HepG2 (cell line): ENCODE measurements around the gene ONECUT2. TPM values are rescaled to one million over a fixed set of nuclear protein-coding genes. Genes with fewer than 3 reads are reported as not detected.

ENCODE experiments used
- CEBPB ChIP-seq: IDR thresholded peaks from 2 replicates; pipeline ENCODE4 v1.6.1; 2011; ENCODE audit warnings: low read depth, low read length, improper control_type of control experiment, borderline replicate concordance
- CREB1 ChIP-seq, 2 experiments: fragments of 450-650 bp in 1 of 2; IDR thresholded peaks; 2 replicates each; pipeline ENCODE4 v1.6.1; 2016 to 2017; ENCODE audit warnings: control low read depth in 1 of 2, mild to moderate bottlenecking in 1 of 2, missing compliant biosample characterization in 1 of 2, missing genetic modification characterization in 1 of 2
- MAFG ChIP-seq: sonication (generic); formaldehyde crosslinking; IDR thresholded peaks from 2 replicates; pipeline ENCODE4 v1.5.1; 2020; ENCODE audit warnings: mild to moderate bottlenecking, missing genetic modification reagents
- MEIS1 ChIP-seq: sonication (generic); formaldehyde crosslinking; IDR thresholded peaks from 2 replicates; pipeline ENCODE4 v1.9.0; 2021; ENCODE audit warnings: mild to moderate bottlenecking, missing genetic modification reagents, moderate library complexity, borderline replicate concordance
- NCOA2 ChIP-seq: sonication (generic); formaldehyde crosslinking; IDR thresholded peaks from 2 replicates; pipeline ENCODE4 v1.8.0; 2022; ENCODE audit warnings: inconsistent platforms
- TBL1XR1 ChIP-seq: fragments of 150-350 bp; IDR thresholded peaks from 2 replicates; pipeline ENCODE4 v1.6.1; 2014; ENCODE audit warnings: borderline replicate concordance, low read length; ENCODE audit not compliant: partially characterized antibody
- TRAFD1 ChIP-seq: sonication (generic); formaldehyde crosslinking; IDR thresholded peaks from 2 replicates; pipeline ENCODE4 v1.5.1; 2020; ENCODE audit warnings: missing genetic modification reagents, mild to moderate bottlenecking, borderline replicate concordance
- ZBTB14 ChIP-seq: sonication (generic); formaldehyde crosslinking; IDR thresholded peaks from 2 replicates; pipeline ENCODE4 v1.4.0; 2020; ENCODE audit warnings: missing genetic modification reagents
- ZNF605 ChIP-seq: sonication (generic); formaldehyde crosslinking; IDR thresholded peaks from 2 replicates; pipeline ENCODE4 v1.8.0; 2022; ENCODE audit warnings: mild to moderate bottlenecking, missing genetic modification reagents
- ZNF746 ChIP-seq: sonication (generic); formaldehyde crosslinking; IDR thresholded peaks from 2 replicates; pipeline ENCODE4 v1.8.0; 2022; ENCODE audit warnings: mild to moderate bottlenecking, missing genetic modification reagents
- polyA plus RNA-seq, 8 experiments: library from polyadenylated mRNA; depleted of rRNA in 3 of 8; stranded (reverse) in 7 of 8; unstranded in 1 of 8; fragments of >200 nt; fragmentation: Illumina TruSeq in 4 of 8; extraction: Trizol in 4 of 8; gene quantifications; 2 replicates each; pipeline versions ENCODE4 v1.2.1 to v1.2.3, GENCODE V29; 2011 to 2016; ENCODE audit warnings: low read depth in 4 of 8, missing spikeins in 1 of 8, mixed read lengths in 1 of 8; ENCODE audit not compliant: insufficient read depth in 1 of 8
- total RNA-seq, 5 experiments: library from RNA; depleted of rRNA; stranded (reverse); fragments of >200 nt; fragmentation: Illumina TruSeq; extraction: Trizol; gene quantifications; 2 replicates each; pipeline ENCODE4 v1.2.3, GENCODE V29; 2016; ENCODE audit warnings: low read depth in 1 of 5
- TF ChIP-seq, protein P1 (sequence below): sonication (generic); formaldehyde crosslinking; IDR thresholded peaks from 2 replicates; pipeline ENCODE4 v1.4.0; 2020; ENCODE audit warnings: mild to moderate bottlenecking, missing genetic modification reagents
- TF ChIP-seq, protein P2 (sequence below): sonication (generic); formaldehyde crosslinking; IDR thresholded peaks from 2 replicates; pipeline ENCODE4 v1.8.0; 2022; ENCODE audit warnings: missing genetic modification reagents, low read depth, mild to moderate bottlenecking, borderline replicate concordance
- TF ChIP-seq, protein P3 (sequence below): fragments of 450-650 bp; IDR thresholded peaks from 2 replicates; pipeline ENCODE4 v1.6.1; 2017; ENCODE audit warnings: mild to moderate bottlenecking
- TF ChIP-seq, protein P4 (sequence below): sonication (generic); formaldehyde crosslinking; IDR thresholded peaks from 2 replicates; pipeline ENCODE4 v1.5.1; 2020; ENCODE audit warnings: mild to moderate bottlenecking, missing genetic modification reagents, moderate library complexity

ONECUT2 gene
- total and polyA plus RNA-seq, 2 of the 13 experiments (the other 11 are each of a cell fraction or from before 2014, with no cell fraction given): 3.0 to 3.2 TPM

DNA sequence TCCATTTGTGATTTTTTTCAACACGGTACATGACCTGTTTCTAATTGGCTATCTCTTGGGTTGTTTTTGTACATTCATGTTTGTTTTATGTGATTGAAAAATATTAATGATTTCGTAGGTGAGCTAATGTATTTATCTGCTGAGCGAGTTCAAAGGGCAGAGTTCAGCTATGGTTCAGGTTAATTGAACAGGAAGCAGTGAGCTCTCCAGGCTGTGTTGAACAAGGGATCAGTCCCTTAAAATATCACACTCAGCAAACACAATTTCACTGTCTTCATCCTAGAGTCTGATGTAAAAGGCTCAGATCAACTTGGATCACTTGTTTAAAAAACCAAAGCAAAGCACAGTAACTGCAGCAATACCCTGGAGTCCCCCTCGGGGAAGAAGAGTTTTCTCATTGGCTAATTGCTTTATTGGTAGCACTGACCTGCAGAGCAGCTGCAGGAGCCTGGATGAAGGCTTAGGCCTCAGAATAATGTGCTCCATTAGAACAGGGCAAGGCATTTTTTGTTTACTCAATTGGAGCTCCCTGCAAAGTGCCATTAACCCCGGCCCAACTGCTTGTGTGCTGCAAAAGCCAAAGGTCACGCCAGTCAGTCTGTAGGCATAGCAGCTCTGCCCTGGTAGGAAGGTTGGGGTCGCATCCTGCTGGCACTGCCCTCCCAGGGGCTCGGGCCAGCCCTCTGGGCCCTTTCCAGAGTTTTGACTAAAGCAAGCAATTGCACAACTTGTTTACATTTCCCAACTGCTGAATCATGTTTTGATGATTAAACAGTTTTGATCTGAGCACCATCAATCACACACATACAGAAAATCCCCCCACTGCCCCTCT lies 10.5 kb downstream of the ONECUT2 start (continued):
- TF ChIP-seq ZBTB14 (CRISPR knock-in tag) (no peak), ZNF605 (CRISPR knock-in tag) (0 out of 2 replicates have a peak, but pooled peaks have one; percentile 26), NCOA2 (peak; percentile 64), ZNF746 (no peak), MEIS1 (CRISPR knock-in tag) (no peak), CEBPB (peak; percentile 94), CREB1 (IDR thresholded peaks at IDR 0.05) (no peak), CREB1 (CRISPR knock-in tag; IDR thresholded peaks at IDR 0.05) (peak; percentile 42; the same call in 1 of the 2 replicates), TBL1XR1 (no peak), TRAFD1 (CRISPR knock-in tag) (no peak), MAFG (peak; percentile 75; the same call in 1 of the 2 replicates)
- TF ChIP-seq, protein P1, sequence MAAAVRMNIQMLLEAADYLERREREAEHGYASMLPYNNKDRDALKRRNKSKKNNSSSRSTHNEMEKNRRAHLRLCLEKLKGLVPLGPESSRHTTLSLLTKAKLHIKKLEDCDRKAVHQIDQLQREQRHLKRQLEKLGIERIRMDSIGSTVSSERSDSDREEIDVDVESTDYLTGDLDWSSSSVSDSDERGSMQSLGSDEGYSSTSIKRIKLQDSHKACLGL (CRISPR knock-in tag): no peak
- TF ChIP-seq, protein P2, sequence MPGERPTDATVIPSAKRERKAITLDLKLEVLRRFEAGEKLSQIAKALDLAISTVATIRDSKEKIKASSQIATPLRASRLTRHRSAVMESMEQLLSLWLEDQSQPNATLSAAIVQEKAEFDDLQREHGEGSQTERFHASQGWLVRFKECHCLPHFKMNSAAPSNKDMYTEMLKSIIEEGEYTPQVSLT (CRISPR knock-in tag): no peak
- TF ChIP-seq, protein P3, sequence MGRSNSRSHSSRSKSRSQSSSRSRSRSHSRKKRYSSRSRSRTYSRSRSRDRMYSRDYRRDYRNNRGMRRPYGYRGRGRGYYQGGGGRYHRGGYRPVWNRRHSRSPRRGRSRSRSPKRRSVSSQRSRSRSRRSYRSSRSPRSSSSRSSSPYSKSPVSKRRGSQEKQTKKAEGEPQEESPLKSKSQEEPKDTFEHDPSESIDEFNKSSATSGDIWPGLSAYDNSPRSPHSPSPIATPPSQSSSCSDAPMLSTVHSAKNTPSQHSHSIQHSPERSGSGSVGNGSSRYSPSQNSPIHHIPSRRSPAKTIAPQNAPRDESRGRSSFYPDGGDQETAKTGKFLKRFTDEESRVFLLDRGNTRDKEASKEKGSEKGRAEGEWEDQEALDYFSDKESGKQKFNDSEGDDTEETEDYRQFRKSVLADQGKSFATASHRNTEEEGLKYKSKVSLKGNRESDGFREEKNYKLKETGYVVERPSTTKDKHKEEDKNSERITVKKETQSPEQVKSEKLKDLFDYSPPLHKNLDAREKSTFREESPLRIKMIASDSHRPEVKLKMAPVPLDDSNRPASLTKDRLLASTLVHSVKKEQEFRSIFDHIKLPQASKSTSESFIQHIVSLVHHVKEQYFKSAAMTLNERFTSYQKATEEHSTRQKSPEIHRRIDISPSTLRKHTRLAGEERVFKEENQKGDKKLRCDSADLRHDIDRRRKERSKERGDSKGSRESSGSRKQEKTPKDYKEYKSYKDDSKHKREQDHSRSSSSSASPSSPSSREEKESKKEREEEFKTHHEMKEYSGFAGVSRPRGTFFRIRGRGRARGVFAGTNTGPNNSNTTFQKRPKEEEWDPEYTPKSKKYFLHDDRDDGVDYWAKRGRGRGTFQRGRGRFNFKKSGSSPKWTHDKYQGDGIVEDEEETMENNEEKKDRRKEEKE: no peak
- TF ChIP-seq, protein P4, sequence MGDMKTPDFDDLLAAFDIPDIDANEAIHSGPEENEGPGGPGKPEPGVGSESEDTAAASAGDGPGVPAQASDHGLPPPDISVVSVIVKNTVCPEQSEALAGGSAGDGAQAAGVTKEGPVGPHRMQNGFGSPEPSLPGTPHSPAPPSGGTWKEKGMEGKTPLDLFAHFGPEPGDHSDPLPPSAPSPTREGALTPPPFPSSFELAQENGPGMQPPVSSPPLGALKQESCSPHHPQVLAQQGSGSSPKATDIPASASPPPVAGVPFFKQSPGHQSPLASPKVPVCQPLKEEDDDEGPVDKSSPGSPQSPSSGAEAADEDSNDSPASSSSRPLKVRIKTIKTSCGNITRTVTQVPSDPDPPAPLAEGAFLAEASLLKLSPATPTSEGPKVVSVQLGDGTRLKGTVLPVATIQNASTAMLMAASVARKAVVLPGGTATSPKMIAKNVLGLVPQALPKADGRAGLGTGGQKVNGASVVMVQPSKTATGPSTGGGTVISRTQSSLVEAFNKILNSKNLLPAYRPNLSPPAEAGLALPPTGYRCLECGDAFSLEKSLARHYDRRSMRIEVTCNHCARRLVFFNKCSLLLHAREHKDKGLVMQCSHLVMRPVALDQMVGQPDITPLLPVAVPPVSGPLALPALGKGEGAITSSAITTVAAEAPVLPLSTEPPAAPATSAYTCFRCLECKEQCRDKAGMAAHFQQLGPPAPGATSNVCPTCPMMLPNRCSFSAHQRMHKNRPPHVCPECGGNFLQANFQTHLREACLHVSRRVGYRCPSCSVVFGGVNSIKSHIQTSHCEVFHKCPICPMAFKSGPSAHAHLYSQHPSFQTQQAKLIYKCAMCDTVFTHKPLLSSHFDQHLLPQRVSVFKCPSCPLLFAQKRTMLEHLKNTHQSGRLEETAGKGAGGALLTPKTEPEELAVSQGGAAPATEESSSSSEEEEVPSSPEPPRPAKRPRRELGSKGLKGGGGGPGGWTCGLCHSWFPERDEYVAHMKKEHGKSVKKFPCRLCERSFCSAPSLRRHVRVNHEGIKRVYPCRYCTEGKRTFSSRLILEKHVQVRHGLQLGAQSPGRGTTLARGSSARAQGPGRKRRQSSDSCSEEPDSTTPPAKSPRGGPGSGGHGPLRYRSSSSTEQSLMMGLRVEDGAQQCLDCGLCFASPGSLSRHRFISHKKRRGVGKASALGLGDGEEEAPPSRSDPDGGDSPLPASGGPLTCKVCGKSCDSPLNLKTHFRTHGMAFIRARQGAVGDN (CRISPR knock-in tag): peak; percentile 59
